Psoas muscle (tissue), 8 donors: ENCODE results near the gene USP49. TPM values are rescaled to one million over a fixed set of nuclear protein-coding genes. Genes with fewer than 3 reads are reported as not detected.
A peak's percentile ranks its signal among the peaks of the same experiment; 100 is the strongest.

Experiments
- ATAC-seq, 4 donors: fragments of 200-7000 bp; cut with Tn5 transposase; one replicate each; pipeline ENCODE4 v1.9.1; 2020; ENCODE audit warnings: moderate library complexity in 3 of 4, mild to moderate bottlenecking in 2 of 4
- DNase-seq, 2 donors: peaks; one replicate each; pipeline ENCODE4 v3.0.0-alpha.2; 2020
- H3K27ac ChIP-seq: fragments of 200-600 bp; one replicate; pipeline ENCODE4 v1.8.0; 2022
- H3K27me3 ChIP-seq, 3 donors: fragments of 200-600 bp in 1 of 3; one replicate each; pipeline versions ENCODE4 v1.6.1 to v1.8.0; 2013 to 2022; ENCODE audit warnings: low read length in 2 of 3, mild to moderate bottlenecking in 2 of 3, moderate library complexity in 1 of 3; ENCODE audit not compliant: insufficient read depth in 3 of 3
- H3K36me3 ChIP-seq, 2 donors: fragments of 200-600 bp in 1 of 2; one replicate each; pipeline versions ENCODE4 v1.6.1 to v1.8.0; 2013 to 2022; ENCODE audit warnings: low read depth in 1 of 2, mild to moderate bottlenecking in 1 of 2, moderate library complexity in 1 of 2; ENCODE audit not compliant: insufficient read depth in 1 of 2
- H3K4me1 ChIP-seq: fragments of 200-600 bp; one replicate; pipeline ENCODE4 v1.8.0; 2022
- H3K4me3 ChIP-seq: fragments of 200-600 bp; one replicate; pipeline ENCODE4 v1.8.0; 2022; ENCODE audit warnings: mild to moderate bottlenecking
- H3K9me3 ChIP-seq: fragments of 200-600 bp; one replicate; pipeline ENCODE4 v1.8.0; 2022
- whole genome bisulfite sequencing, 3 donors: extraction: QIAGEN DNeasy Blood & Tissue Kit; methylation state at CpG; one replicate each; pipeline versions ENCODE4 v1.1.6 to v1.1.7; 2013; 5-methylcytosine and 5-hydroxymethylcytosine counted together
- intact Hi-C, 2 donors: fragments of 100-400 bp; cut with DNase I; formaldehyde crosslinking; loops; one replicate each; pipeline versions ENCODE4 v1.11.0 to v1.14.2; 2022
- polyA plus RNA-seq, 3 donors: library from polyadenylated mRNA; stranded (reverse); fragments of 200-250 nt; gene quantifications; one replicate each; pipeline ENCODE4 v1.2.3, GENCODE V29; 2013
- total RNA-seq, 4 donors: library from RNA; stranded (reverse); fragmentation: NEBNext Ultra II Directional in 2 of 4; extraction: Animal tissue kit (Norgen Biotek cat#: 25700) in 2 of 4; gene quantifications; one replicate each; pipeline versions ENCODE4 v1.2.1 to v1.2.4, GENCODE V29; 2021 to 2023
- TF ChIP-seq, protein P1 (sequence below): fragments of 200-600 bp; IDR thresholded peaks from one replicate; pipeline ENCODE4 v1.8.0; 2022; ENCODE audit warnings: antibody characterized with exemption
- donor health status: healthy with polysubstance abuse.
- donor health status: DM: no; HTN: no; CAD: no; lungs with moderate emphysema.
- donor health status: Bipolar disorder and iron deficiency.
- donor health status: healthy.
- donor health status: DM: yes; HTN: yes; CAD: no.
- donor health status: DM: no; HTN: no; CAD: no.
- donor health status: DM: no; HTN: no; CAD: no.
- donor health status: DM: yes; HTN: yes; CAD: no.

The USP49 gene
- total and polyA plus RNA-seq, 7 donors = 0.38 to 1.6 (median 0.84) TPM

DNA sequence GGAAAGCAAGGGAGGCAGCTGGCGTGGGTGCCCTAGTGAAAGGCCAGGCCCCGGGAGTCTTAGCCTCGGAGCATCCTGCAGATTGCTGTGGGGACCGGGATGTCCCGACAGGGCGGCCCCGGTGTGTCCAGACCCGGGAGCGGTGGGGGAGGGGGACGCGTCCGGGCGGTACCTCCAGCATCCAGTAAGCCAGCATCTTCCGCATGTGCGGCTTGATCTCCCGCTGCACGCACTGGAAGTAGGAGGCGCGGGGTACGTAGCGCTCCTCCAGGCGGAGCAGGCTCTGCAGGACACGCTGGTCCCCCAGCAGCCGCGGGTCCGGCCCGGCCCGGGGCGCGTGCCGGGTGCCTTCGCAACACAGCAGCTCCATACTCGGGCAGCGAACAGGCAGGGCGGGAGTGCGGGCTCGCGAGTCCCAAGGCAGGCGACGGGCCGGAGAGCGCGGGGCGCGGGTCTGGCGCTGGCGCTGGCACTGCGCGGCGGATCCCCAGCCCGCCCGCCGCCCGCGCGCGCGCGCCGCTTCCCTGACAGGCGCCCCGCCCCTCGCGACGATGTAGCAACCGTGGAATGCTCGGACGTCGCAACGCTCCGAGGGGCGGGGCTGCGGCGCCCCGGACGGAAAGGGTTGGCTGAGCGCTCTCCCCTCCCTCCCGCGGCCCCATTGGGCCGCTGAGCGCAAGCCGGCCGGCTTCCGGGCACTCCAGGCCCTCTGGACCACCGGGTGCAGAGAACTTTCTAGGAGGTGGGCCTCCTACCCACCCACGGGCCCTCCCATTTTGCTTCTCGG lies 46.3 kb upstream of the USP49 start, which contains the start of gene CCND3:
Gene CCND3, minus strand, starts transcription at position 529 of the 787 bp plus-strand sequence. Its CDS starts 159 bp downstream, at position 370.
- 0 to 1% (median 0%) methylated on average over 44 to 87 of the region's 87 CpGs for WGBS, 3 donors
- TF ChIP-seq, protein P1, sequence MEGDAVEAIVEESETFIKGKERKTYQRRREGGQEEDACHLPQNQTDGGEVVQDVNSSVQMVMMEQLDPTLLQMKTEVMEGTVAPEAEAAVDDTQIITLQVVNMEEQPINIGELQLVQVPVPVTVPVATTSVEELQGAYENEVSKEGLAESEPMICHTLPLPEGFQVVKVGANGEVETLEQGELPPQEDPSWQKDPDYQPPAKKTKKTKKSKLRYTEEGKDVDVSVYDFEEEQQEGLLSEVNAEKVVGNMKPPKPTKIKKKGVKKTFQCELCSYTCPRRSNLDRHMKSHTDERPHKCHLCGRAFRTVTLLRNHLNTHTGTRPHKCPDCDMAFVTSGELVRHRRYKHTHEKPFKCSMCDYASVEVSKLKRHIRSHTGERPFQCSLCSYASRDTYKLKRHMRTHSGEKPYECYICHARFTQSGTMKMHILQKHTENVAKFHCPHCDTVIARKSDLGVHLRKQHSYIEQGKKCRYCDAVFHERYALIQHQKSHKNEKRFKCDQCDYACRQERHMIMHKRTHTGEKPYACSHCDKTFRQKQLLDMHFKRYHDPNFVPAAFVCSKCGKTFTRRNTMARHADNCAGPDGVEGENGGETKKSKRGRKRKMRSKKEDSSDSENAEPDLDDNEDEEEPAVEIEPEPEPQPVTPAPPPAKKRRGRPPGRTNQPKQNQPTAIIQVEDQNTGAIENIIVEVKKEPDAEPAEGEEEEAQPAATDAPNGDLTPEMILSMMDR = no peak
- Histone ChIP-seq H3K4me3 (peak within 1 kb of the TSS; percentile 97), H3K27ac (peak within 1 kb of the TSS; percentile 66), H3K27me3 (no peaks in the 10 kb centered on the region), H3K9me3 (no peaks in the 10 kb centered on the region), H3K36me3 (no peaks in the 10 kb centered on the region), H3K4me1 (peaks cover 22% of the 10 kb centered on the region)
- intact Hi-C loops = loop anchor here in 1 of 2 donors (5.0 kb wide), 1 partner anchor 1036 kb away; the partner anchor contains the start of gene PEX6
- ATAC-seq = peak; percentile 97 to 98 (median 98)
- peak; percentile 96 for DNase-seq

DNA sequence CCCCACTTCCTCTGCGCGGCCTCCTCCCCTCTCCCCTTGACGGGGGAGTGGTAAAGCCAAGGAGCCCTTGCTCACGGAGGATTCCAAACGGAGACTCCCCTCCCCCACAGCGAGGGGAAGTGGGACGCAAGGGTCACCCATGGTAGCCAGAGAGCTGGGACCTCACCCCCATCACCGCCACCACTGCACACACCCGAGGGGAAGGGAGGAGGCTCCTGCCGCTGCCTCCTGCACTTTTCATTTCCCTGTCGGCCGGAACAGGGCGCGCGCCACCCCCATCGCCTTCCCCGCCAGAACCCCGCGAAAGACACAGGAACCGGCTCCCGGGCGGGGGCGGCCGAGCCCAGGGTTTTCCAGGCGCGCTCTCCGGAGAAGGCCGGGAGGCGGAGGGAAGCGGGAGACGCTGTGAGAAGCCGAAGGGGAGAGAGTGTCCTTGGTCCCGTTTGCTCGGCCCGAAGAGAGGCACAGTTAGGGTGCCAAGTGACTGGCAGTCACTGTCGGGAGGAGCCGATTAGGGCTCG lies 45.6 kb upstream of the USP49 start:
- H3K4me3 ChIP-seq = peak overlapping the region; percentile 97
- intact Hi-C loops = loop anchor here in 1 of 2 donors (5.0 kb wide), 1 partner anchor 1036 kb away; the partner anchor contains the start of gene PEX6
- peak in 3 of 4 donors; percentile 0 to 7 (median 1) for ATAC-seq
- H3K36me3 ChIP-seq = no peaks in the 10 kb centered on the region
- WGBS, 3 donors = 1 to 2% (median 1%) methylated on average over 29 to 38 of the region's 38 CpGs
- H3K27me3 ChIP-seq = no peaks in the 10 kb centered on the region
- TF ChIP-seq, protein P1 = no peak
- peak; percentile 54 to 70 for DNase-seq
- peaks cover 27% of the 10 kb centered on the region for H3K4me1 ChIP-seq
- H3K27ac ChIP-seq = peak overlapping the region; percentile 66
- H3K9me3 ChIP-seq = no peaks in the 10 kb centered on the region

DNA sequence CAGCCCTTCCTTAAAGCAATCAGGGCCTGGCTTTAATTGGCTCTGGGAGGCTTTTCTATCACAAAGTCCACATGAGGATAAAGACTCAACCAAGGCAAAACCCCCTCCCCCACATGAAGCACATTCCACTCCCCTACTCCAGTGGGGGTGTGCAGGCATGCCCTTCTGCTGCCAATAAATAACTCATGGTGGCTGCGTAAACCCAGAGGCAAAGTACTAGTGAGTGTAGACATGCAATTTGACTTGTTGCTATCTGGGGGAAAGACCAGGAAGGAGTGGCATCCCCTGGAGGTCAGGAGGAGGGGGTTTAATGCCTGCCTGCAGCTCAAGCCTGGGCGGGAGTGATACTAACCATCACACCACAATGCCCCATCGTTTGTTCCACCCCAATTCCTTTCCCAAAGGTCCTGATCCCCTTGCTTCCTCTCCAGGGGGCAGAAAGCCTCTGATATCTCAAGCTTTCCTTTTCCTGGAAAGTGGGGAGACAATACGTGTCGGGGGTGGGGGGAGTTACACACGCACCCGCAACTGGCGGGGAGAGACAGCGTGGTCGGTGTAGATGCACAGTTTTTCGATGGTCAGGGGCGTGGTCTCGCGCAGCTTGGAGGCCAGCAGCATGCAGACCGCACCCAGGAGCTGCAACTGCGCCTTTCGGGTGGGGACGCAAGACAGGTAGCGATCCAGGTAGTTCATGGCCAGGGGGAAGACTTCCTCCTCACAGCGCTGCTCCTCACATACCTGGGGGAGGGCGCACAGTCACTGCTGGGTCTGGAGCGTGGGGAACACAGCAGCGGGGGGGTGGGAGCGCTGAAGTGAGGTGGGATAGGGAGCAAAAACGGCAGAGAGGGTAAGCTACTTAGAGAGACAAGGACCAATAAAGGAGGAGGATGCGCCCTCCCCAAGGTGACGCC lies 44.9 kb upstream of the USP49 start:
- peaks cover 0 to 5% of the 10 kb centered on the region in 2 donors for H3K36me3 ChIP-seq
- WGBS, 3 donors = 25 to 35% (median 27%) methylated on average over 27 of the region's 27 CpGs
- peaks cover 27% of the 10 kb centered on the region for H3K4me1 ChIP-seq
- TF ChIP-seq, protein P1 = no peak
- DNase-seq (no peak), ATAC-seq (no peak)
- no peak overlapping the region for H3K27ac ChIP-seq
- H3K27me3 ChIP-seq = no peaks in the 10 kb centered on the region
- H3K4me3 ChIP-seq = peak overlapping the region; percentile 97
- H3K9me3 ChIP-seq = no peaks in the 10 kb centered on the region
- intact Hi-C loops = loop anchor here (5.0 kb wide), 2 partner anchors 102 to 1037 kb away; partner anchors contain the start of gene PEX6 (in 1 of the 2)

DNA sequence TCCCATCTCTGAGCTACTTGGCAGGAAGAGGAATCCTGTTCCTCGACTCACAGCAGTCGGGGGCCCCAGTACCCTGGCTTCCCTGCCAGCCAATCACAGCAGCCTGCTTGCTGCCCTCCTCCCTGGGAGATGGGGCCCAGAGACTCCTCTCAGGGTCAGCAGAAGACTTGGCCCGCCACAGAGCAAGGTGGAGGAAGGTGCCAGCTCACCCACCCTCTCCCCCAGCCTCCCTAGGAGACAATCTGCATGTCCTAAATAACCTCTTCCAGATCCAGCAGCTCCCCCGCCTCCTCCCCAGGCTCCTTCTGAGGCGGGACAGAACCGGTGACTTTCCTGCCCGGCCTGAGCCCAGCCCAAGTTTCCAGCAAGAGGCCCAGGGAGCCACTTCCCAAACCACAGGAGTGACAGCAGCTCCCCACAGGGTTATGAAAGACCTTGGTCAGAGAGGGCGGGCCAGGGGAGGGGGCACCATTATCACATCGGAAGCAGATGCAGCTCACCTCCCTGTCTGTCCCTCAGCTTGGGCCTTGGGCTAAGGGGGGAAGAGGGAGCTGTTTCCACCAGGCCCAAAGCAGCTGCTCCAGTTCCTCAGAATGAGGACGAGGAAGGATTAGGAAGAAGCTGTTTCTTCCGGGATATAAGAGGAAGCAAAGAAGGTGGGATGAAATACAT lies 44.1 kb upstream of the USP49 start:
- Histone ChIP-seq H3K36me3 (peaks cover 0 to 13% of the 10 kb centered on the region in 2 donors), H3K27ac (peak overlapping the region; percentile 53), H3K9me3 (no peaks in the 10 kb centered on the region), H3K27me3 (no peaks in the 10 kb centered on the region), H3K4me3 (peak overlapping the region; percentile 97), H3K4me1 (peaks cover 27% of the 10 kb centered on the region)
- ATAC-seq (no peak), DNase-seq (peak; percentile 52 to 66)
- TF ChIP-seq, protein P1 = no peak
- 46 to 52% (median 48%) methylated on average over 10 to 11 of the region's 11 CpGs for WGBS, 3 donors
- intact Hi-C loops = loop anchor here in 1 of 2 donors (5.0 kb wide), 1 partner anchor 103 kb away; no protein-coding TSS in a partner anchor
